HepG2 (cell line): ENCODE results near the gene CDC14B. TPM values are rescaled to one million over a fixed set of nuclear protein-coding genes. Genes with fewer than 3 reads are reported as not detected.
A peak's percentile ranks its signal among the peaks of the same experiment; 100 is the strongest.

Experiments used
- BCL6 ChIP-seq: IDR thresholded peaks from 2 replicates; pipeline ENCODE4 v1.6.1; 2016; ENCODE audit warnings: missing genetic modification reagents, missing compliant biosample characterization
- DBP ChIP-seq: sonication (generic); formaldehyde crosslinking; IDR thresholded peaks from 2 replicates; pipeline ENCODE4 v1.4.0; 2020; ENCODE audit warnings: missing genetic modification reagents; ENCODE audit errors: not compliant biosample characterization
- ELF3 ChIP-seq: IDR thresholded peaks from 2 replicates; pipeline ENCODE4 v1.6.1; 2016; ENCODE audit warnings: missing genetic modification reagents, missing compliant biosample characterization
- FOXK1 ChIP-seq: sonication (generic); formaldehyde crosslinking; IDR thresholded peaks from 2 replicates; pipeline ENCODE4 v1.4.0; 2020; ENCODE audit warnings: low read depth, missing genetic modification reagents, borderline replicate concordance
- HES4 ChIP-seq: sonication (generic); formaldehyde crosslinking; IDR thresholded peaks from 2 replicates; pipeline ENCODE4 v1.9.0; 2021; ENCODE audit warnings: mild to moderate bottlenecking, missing genetic modification reagents, borderline replicate concordance
- NR2C2 ChIP-seq: sonication (generic); formaldehyde crosslinking; IDR thresholded peaks from 2 replicates; pipeline ENCODE4 v1.4.0; 2020; ENCODE audit warnings: missing genetic modification reagents, mild to moderate bottlenecking, moderate library complexity, borderline replicate concordance
- PATZ1 ChIP-seq: sonication (generic); formaldehyde crosslinking; IDR thresholded peaks from 2 replicates; pipeline ENCODE4 v1.4.0; 2020; ENCODE audit warnings: missing genetic modification reagents
- POLR2G ChIP-seq: fragments of 200-400 bp; formaldehyde crosslinking; IDR thresholded peaks from 2 replicates; pipeline ENCODE4 v1.6.1; 2018; ENCODE audit warnings: mild to moderate bottlenecking, low read depth, low read length, moderate library complexity
- SIN3A ChIP-seq: IDR thresholded peaks from 2 replicates; pipeline ENCODE4 v1.6.1; 2011; ENCODE audit warnings: low read depth, mild to moderate bottlenecking, control low read depth, low read length, borderline replicate concordance
- THAP8 ChIP-seq: sonication (generic); formaldehyde crosslinking; IDR thresholded peaks from 2 replicates; pipeline ENCODE4 v1.5.1; 2020; ENCODE audit warnings: missing genetic modification reagents, mild to moderate bottlenecking, borderline replicate concordance
- YY1 ChIP-seq: IDR thresholded peaks from 2 replicates; pipeline ENCODE4 v1.6.1; 2011; ENCODE audit warnings: low read length, low read depth, moderate library complexity, mild to moderate bottlenecking; ENCODE audit not compliant: insufficient read depth, insufficient replicate concordance
- ZBTB2 ChIP-seq: sonication (generic); formaldehyde crosslinking; IDR thresholded peaks from 2 replicates; pipeline ENCODE4 v1.8.0; 2022; ENCODE audit warnings: low read depth, missing genetic modification reagents
- ZNF569 ChIP-seq: sonication (generic); formaldehyde crosslinking; IDR thresholded peaks from 2 replicates; pipeline ENCODE4 v1.5.0; 2020; ENCODE audit warnings: mild to moderate bottlenecking, missing genetic modification reagents, moderate library complexity, borderline replicate concordance
- ZNF749 ChIP-seq: sonication (generic); formaldehyde crosslinking; IDR thresholded peaks from 2 replicates; pipeline ENCODE4 v1.8.0; 2022; ENCODE audit warnings: mild to moderate bottlenecking, missing genetic modification reagents, moderate library complexity, borderline replicate concordance
- ZNF773 ChIP-seq: sonication (generic); formaldehyde crosslinking; IDR thresholded peaks from 2 replicates; pipeline ENCODE4 v1.4.0; 2020; ENCODE audit warnings: missing genetic modification reagents, borderline replicate concordance
- ZNF792 ChIP-seq: IDR thresholded peaks from 2 replicates; pipeline ENCODE4 v1.6.1; 2016
- ZSCAN9 ChIP-seq: IDR thresholded peaks from 2 replicates; pipeline ENCODE4 v1.6.1; 2016; ENCODE audit warnings: borderline replicate concordance
- polyA plus RNA-seq, 8 experiments: library from polyadenylated mRNA; depleted of rRNA in 3 of 8; stranded (reverse) in 7 of 8; unstranded in 1 of 8; fragments of >200 nt; fragmentation: Illumina TruSeq in 4 of 8; extraction: Trizol in 4 of 8; gene quantifications; 2 replicates each; pipeline versions ENCODE4 v1.2.1 to v1.2.3, GENCODE V29; 2011 to 2016; ENCODE audit warnings: low read depth in 4 of 8, missing spikeins in 1 of 8, mixed read lengths in 1 of 8; ENCODE audit not compliant: insufficient read depth in 1 of 8
- total RNA-seq, 5 experiments: library from RNA; depleted of rRNA; stranded (reverse); fragments of >200 nt; fragmentation: Illumina TruSeq; extraction: Trizol; gene quantifications; 2 replicates each; pipeline ENCODE4 v1.2.3, GENCODE V29; 2016; ENCODE audit warnings: low read depth in 1 of 5
- TF ChIP-seq, protein P1 (sequence below): sonication (generic); formaldehyde crosslinking; IDR thresholded peaks from 2 replicates; pipeline ENCODE4 v1.5.0; 2020; ENCODE audit warnings: missing genetic modification reagents
- TF ChIP-seq, protein P2 (sequence below): sonication (generic); formaldehyde crosslinking; IDR thresholded peaks from 2 replicates; pipeline ENCODE4 v1.4.0; 2020; ENCODE audit warnings: mild to moderate bottlenecking, missing genetic modification reagents

The CDC14B gene
- total and polyA plus RNA-seq, 2 of the 13 experiments (the other 11 are each of a cell fraction or from before 2014, with no cell fraction given): 25.8 to 33.3 TPM

DNA sequence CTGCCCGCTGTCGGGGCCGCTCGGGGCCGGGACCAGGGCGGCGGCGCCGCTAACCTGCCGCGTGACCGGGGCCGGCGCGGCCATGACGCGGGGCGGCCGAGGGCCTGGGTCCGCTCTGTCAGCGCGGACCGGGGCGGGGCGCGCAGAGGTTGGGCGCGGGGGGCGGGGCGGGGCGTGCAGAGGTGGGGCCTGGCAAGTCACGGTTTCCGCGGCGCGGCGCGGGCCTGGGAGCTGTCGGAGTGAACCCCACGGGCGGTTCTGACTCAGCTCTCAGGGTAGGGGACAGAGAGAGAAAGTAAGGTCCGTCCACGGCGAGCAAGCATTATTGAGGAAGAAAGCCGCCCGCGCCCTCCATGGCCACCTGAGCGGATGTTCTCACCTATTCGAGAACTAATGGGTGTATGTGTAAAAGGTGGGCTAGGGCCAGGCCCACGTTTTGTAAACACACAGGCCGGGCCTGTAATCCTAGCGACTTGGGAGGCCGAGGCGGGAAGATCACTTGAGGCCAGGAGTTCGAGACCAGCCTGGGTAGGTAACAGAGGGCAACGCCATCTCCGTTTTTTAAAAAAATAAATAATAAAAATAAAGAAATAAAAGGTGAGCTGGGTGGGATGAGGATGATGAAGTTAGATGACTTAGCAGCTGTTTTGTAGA lies 35.7 kb upstream of the CDC14B start, which contains the start of gene PRXL2C (continued):
- TF ChIP-seq HES4 (CRISPR knock-in tag) (no peak), DBP (CRISPR knock-in tag) (no peak), ZSCAN9 (CRISPR knock-in tag) (no peak), ZNF749 (CRISPR knock-in tag) (0 out of 2 replicates have a peak, but pooled peaks have one; percentile 51), SIN3A (no peak), BCL6 (CRISPR knock-in tag) (no peak), THAP8 (CRISPR knock-in tag) (peak; percentile 59; the same call in 1 of the 2 replicates), POLR2G (peak; percentile 11; the same call in 1 of the 2 replicates), ZNF792 (CRISPR knock-in tag) (no peak), FOXK1 (peak; percentile 54; the same call in 1 of the 2 replicates), ZNF773 (CRISPR knock-in tag) (no peak), ELF3 (CRISPR knock-in tag) (no peak), NR2C2 (CRISPR knock-in tag) (0 out of 2 replicates have a peak, but pooled peaks have one; percentile 40), PATZ1 (CRISPR knock-in tag) (no peak), YY1 (peak; percentile 79), ZNF569 (no peak), ZBTB2 (CRISPR knock-in tag) (peak; percentile 77; the same call in 1 of the 2 replicates)
- TF ChIP-seq, protein P1, sequence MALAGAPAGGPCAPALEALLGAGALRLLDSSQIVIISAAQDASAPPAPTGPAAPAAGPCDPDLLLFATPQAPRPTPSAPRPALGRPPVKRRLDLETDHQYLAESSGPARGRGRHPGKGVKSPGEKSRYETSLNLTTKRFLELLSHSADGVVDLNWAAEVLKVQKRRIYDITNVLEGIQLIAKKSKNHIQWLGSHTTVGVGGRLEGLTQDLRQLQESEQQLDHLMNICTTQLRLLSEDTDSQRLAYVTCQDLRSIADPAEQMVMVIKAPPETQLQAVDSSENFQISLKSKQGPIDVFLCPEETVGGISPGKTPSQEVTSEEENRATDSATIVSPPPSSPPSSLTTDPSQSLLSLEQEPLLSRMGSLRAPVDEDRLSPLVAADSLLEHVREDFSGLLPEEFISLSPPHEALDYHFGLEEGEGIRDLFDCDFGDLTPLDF (CRISPR knock-in tag): 0 out of 2 replicates have a peak, but pooled peaks have one; percentile 28
- TF ChIP-seq, protein P2, sequence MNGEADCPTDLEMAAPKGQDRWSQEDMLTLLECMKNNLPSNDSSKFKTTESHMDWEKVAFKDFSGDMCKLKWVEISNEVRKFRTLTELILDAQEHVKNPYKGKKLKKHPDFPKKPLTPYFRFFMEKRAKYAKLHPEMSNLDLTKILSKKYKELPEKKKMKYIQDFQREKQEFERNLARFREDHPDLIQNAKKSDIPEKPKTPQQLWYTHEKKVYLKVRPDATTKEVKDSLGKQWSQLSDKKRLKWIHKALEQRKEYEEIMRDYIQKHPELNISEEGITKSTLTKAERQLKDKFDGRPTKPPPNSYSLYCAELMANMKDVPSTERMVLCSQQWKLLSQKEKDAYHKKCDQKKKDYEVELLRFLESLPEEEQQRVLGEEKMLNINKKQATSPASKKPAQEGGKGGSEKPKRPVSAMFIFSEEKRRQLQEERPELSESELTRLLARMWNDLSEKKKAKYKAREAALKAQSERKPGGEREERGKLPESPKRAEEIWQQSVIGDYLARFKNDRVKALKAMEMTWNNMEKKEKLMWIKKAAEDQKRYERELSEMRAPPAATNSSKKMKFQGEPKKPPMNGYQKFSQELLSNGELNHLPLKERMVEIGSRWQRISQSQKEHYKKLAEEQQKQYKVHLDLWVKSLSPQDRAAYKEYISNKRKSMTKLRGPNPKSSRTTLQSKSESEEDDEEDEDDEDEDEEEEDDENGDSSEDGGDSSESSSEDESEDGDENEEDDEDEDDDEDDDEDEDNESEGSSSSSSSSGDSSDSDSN (CRISPR knock-in tag): no peak
- TF ChIP-seq, all 625 proteins: peak for 39
